Measurements from ENCODE around the gene CECR2.

The CECR2 gene

DNA sequence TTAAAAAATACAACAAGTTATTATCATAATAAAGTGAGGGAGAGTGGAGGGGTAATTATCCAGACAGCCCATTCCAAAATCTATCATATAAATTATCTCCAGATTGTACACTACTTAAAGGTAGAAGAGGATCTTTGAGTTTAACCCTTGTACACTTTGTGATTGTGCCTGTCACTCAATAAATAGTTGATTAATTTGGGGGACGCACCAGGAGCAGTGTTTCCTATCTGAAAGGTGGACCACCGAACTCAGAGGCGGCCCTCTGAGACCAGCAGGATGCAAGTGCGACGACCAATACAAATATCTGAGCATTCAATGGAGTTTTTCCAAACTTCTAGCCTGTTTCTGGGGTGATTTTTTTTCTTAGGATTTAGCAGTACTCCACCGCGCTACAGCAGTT is 1.1 kb upstream of the CECR2 start:
- DNase-seq (ENCODE audit: low spot score) = no peak

DNA sequence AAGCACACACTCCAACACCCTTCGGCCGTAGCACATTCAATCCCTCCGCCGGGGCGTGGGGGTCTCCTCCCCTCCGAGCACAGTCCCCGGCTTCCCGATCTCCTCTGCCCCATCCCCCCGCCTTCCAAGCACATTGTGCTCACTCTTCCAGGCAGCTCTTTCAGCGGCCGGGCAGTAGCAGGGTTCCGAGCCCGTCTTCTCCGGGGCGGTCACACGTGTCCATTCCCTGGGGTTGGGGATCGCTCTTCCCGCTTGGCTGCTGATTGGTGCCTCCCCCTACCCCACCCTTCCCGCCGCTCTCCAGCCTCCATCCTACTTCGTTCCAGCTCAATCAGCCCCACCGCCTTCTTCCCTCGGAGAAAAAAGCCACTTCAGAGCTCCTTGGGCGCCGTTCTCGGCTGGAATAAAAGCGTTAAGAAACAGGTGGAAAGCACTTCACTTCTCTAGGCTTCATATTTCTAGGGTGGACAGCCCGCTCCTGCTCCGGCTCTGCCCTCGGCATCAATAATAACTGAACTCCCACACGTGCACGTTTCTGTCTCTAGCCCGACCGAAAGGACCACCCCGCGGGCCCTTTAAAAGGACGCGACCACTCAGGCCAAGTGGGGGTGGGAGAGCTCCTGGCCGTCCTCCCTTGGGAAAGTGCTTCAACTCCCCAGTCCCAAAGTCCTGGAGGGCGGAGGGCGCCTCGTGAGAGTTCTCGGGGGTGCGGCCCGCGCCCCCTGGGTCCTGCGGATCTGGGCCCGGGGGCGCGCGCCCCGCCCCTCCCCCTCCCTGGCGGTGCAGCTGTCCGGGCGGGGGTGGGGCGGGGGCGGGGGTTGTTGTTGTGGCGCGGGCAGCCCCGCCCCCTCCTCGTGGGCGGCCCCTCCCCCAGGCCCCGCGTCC is 464 bp upstream of the CECR2 start:
- peak; percentile 77 for DNase-seq (ENCODE audit: low spot score)

DNA sequence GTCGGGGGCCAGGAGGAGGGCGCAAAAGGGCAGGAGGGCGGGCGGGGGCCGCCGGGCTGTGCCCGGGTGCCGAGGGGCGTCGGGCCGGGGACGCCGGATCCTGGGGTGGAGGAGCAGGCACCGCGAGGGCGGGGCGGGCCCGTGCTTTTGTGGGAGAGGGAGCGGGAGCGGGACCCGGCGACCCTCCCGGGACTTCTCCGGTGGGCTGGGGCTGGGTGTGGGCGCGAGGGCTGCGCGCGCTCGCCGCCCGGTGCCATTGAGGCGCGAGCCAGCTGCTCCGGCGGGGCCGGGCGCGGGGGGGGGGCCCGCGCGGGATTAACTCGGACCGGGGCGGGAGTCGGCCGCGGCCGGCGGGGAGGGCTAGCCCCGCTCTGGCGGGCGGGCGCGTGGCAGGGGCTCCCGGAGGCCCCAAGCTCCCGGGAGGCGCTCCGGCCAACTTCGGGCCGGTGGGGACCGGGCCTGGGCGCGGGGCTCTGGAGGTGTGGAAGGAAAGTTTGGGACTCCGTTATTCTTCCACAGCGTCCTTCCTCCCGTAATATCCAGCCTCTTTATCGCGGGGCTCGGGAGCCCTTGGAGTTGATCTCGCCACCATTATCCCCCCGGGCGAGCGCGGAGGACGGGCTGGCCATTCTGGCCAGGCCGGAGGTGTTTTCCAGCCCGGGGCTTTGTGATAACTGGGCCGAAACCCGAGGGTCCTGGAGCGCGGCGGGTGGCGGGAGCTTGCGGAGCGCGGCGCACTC is 936 bp downstream of the CECR2 start:
- DNase-seq (ENCODE audit: low spot score) = peak; percentile 58

DNA sequence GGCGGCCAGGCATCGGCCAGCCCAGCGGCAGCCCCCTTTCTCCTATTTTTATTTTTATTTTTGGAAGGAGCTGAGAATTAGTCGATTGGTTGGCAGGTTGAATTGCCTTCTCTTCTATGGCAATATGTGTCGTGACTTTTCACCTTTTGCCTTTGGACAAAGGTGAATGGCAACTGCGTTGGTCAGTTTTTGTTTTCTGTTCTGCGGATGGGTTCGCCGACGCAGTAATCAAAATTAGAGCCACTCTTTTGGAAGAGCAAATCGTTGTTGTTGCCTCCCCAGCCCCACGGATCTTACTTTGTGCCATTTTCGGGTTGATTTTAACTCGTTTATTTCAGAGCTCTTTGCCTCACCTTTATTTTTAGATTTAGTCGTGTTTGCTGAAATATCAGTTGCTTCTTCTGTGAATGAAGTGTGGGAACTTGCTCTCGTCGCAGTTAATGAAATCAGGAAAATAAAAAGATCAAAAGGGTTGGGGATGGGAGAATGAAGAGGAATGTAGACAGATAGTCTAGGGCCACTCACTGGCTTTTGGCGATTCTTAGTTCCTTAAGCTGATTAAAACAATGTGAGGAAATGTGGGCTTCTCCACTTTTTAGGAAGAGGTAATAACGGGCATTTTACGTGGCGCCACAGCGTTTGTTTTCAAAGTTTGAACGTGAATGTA is 1.6 kb downstream of the CECR2 start:
- DNase-seq (ENCODE audit: low spot score) = no peak

DNA sequence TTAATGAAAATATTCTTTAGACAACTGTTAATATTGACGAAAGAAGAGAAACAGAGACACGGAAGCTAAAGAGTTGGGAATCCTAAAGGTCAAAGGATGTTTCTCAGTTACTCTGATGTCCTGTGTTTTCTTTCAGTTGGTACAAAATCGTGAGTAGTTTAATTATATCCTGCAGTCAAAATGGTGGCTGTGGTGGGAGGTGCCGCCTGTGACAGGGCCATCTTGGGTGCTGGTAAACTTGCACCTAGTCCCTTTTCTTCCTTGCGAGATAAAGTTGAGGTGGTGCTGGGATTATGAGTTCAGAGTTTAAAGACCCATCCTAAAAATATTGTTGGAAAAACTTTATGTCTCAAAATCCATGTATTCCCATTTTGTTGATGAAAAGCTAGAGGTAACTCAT is 2.2 kb downstream of the CECR2 start:
- no peak for DNase-seq (ENCODE audit: low spot score)

DNA sequence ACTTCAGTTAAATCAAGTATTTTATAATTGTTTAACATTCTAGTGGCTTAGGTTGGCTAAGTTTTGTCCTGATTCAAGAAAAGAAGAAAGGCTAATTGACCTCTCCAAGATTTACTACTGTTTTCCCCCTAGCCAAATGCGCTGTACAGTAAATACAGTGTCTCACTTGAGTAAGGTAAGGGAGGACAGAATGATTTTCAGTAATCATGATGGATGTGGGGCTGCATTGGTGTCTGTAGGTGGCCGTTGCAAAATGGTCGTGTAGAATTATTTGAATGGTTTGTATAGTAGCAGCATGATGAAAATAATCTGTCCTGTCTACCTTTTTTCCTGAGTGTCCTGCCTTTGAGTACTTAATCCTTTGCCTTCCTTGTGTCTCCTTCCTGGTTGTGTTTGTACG is 4.6 kb downstream of the CECR2 start:
- no peak for DNase-seq (ENCODE audit: low spot score)

DNA sequence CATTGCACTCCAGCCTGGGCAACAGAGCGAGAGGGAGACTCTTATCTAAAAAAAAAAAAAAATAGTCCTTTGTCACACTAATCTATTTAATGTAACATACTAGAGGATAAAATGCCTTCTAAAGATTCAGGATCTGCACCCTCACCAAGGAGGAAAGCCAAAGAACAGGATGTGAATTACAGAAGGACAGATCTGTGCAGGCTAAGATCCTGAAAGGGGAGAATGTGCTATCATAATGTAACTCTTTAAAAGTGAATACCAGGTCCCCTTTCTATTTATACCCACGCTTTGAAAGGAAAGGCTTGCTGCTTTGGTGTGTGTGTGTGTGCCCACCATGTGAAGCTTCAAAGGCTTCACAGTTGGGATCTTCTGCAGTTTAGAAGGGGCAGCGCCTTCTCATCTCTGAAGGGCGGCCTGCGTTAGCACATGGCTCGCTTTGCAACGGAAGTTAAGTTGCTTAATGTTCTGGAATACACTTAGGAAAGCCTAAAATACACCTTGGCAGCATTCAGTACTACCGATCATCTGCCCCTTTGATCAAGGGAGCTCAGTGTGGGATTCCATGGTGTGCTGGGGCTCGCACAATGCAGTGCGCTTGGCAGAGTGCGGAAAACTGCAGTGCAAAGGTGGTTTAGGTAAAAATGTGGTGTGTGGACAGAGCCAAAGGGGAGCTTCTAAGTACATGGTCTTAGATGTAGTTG is 6.8 kb downstream of the CECR2 start:
- no peak for DNase-seq (ENCODE audit: low spot score)

DNA sequence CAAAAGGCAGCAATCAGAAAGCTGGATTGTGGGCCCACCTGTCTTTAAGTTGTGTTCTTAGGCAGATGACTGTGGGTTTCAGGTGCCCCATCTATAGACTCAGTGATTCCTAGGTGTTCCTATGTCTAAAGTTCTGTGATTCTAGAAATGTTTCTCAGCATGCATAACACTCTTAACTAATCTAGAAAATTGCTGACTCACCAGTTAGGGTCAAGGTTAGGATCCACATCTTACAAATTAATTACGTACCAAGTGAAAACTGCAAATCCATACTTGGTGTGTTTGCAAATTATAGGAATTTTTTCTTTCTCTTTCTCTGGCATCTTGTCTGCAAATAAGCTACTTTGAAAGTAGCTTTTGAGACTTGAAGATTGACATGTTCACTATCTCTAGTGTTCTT is 7.7 kb downstream of the CECR2 start:
- no peak for DNase-seq (ENCODE audit: low spot score)

DNA sequence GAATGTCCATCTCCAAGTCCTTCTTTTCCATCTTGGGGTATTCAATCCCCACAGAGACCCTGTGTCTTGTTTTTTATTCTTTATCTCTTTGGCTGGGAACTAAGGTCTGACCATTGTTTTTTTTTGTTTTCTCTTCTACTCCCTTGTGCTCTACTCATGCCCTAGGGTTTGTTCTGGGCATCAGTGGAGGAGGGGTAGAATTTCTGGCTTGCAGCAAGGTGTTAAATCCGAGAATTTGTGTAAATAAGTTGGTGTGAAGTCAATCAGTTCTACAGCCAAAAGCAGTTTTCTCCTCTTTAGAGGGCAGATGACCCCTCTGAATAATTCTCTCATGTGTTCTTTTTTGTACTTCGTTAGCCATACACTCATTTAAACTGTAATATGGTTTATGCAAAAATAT is 10.7 kb downstream of the CECR2 start:
- DNase-seq (ENCODE audit: low spot score) = no peak

DNA sequence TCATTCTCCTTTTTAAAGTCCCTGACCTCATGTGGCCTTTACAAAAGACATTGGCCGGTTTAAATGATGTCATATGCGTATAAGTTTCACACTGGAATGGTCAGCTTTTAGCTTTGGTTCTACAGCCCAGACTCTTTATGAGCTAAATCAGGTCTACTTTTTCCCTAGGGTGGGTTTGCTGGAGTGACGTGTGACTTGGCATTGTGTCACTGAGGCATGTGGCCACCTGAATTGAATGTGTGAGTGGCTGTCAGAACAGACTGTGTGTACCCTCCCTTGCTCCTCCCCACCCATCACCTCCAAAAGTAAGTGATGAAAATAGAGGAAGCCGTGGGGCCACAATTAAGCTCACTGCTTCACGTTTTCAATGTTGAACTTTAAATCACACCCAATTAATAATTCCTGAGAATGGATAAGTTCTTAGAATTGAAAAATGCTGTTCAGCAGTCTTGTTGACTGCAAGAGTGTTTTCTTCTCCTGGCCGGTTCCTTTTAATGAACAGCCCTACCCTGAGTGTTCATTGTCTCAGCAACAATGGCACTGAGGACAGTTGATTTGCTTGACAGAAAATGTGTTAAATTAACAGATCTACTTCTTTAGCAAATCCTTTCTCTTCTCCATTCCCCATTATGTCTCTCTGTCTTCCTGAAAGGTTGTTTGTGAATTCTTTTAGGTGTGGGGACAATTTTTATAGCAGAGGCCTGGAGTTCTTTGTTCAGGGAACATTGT is 11.3 kb downstream of the CECR2 start:
- no peak for DNase-seq (ENCODE audit: low spot score)

DNA sequence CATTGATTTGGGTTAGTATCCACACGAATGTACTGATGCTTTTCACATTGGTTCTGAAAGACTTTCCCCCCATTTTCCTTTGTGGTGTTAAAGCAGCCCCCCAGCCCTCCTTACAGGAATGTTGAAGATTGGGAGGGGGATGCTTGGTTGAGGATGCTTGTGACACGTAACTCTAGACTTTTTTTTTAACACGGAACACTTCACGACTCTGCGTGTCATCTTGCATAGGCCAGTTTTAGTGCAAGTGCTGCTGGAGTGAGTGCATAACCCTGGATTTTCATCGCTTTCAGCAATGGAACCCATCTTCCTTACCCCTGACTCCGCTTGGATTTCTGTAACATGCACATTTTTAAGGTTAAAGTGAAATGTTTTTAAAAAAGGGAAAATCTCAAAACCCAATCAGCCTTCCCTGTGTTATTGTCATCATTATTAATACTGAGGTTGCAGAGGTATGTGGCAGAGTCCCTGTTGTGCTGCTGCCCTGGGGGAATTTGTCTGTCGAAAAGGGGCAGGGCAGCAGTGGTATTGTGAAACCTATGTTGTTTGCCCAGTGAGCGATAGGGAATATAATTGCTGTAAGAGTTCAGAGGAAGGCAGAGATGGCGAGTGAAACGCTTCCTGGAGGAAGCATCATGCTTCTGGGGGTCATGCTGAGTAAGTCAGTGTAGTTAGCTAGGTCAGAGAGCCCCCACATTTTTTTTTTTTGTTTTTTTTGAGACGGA is 12.1 kb downstream of the CECR2 start:
- no peak for DNase-seq (ENCODE audit: low spot score)

DNA sequence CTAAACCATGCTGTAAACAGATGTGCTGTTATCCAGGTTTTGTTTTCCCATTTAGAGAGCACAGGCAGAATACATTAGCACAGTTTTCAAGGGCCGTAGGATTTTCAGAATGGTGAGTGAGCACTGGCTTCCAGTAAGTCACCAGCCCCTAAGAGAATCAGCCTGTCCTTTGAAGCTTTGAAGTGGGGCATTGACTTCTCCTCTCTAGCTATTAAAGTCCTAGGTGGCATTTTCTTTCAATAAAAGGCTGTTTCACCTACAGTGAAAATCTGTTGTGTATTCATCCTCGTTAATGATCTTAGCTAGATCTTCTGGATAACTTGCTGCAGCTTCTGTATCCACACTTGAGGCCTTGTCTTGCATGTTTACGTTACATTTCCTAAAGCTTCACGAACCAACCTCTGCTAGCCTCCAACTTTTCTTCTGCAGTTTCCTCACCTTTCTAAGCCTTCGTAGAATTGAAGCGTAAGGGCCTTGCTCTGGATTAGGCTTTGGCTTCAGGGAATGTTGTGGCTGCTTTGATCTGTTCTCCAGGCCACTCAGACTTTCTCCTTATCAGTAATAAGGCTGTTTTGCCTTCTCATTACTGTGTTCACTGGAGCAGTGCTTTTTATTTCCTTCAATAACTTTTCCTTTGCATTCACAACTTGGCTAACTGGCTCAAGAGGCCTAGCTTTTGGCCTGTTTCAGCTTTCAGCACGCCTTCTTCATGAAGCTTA is 15.5 kb downstream of the CECR2 start:
- DNase-seq (ENCODE audit: low spot score) = no peak

DNA sequence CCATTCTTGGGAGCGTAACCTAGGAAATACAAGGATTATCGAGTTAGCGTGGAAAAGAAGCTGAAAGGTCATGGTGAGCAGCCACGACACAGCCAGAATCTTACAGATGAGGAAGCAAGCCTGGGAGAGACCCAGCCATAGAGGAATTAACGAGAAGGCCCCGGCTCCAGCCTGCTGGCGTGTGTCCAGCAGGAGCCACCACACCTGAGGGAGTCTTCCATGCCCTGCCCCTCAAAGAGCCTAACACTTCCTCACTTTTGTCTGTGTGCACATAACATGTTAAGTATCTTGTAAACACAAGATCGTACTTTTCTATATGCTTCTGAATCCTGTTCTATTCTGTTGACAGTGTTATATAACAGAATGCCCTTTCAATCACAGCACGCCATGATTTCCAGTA is 18.1 kb downstream of the CECR2 start:
- DNase-seq (ENCODE audit: low spot score) = no peak

DNA sequence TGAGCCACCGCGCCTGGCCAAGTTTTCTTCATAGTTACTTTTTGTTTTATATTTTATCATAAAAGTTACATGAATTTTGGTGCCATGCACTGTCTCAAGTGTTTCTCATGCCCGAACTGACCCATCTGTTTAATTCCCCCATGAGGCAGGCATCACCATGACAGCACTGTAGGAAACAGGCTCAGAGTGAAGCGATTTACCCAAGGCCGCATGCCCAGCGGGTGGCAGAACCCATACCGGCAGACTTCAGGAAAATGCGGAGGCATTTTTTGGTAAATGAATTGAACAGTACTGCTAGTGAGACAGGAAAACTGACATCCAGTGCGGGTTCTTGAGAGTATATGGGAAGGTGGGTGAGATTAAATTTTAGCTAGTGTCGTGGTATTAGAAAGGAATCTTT is 19.0 kb downstream of the CECR2 start:
- no peak for DNase-seq (ENCODE audit: low spot score)

DNA sequence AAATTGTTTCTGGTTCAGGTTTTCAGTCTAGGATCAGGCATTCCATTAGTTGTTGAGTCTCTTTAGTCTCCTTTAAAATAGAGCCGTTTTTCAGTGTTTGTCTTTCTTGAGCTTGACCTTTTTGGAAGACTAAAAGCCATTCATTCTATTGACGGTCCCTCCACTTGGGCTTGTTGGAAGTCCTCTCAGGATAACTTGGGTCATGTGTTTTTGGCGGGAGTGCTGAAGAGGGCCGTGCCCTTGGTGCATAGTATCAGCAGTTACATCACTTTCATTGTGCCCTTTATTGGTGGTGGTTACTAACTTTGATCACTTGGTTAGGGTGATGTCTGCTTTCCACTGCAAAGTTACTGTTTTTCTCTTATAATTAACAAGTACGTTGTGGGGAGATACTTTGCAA is 20.8 kb downstream of the CECR2 start:
- DNase-seq (ENCODE audit: low spot score) = no peak

DNA sequence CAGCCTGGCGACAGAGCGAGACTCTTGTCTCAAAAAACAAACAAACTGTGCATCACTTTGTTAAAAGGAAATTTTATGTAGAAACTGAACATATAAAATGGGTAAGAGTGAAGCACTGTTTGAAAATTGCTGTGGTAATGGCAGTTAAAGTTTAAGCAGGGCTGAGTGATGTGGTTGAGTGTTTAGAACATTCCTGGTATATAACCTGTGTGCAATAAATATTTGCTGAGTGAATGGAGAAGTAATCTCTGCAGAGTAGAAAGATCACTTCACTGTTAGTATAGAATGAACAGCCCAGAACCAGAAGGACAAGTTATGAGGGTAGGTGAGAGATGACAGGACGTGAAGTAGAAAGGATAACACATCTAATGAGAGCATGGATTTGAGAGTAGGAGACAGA is 27.3 kb downstream of the CECR2 start:
- DNase-seq (ENCODE audit: low spot score) = no peak

DNA sequence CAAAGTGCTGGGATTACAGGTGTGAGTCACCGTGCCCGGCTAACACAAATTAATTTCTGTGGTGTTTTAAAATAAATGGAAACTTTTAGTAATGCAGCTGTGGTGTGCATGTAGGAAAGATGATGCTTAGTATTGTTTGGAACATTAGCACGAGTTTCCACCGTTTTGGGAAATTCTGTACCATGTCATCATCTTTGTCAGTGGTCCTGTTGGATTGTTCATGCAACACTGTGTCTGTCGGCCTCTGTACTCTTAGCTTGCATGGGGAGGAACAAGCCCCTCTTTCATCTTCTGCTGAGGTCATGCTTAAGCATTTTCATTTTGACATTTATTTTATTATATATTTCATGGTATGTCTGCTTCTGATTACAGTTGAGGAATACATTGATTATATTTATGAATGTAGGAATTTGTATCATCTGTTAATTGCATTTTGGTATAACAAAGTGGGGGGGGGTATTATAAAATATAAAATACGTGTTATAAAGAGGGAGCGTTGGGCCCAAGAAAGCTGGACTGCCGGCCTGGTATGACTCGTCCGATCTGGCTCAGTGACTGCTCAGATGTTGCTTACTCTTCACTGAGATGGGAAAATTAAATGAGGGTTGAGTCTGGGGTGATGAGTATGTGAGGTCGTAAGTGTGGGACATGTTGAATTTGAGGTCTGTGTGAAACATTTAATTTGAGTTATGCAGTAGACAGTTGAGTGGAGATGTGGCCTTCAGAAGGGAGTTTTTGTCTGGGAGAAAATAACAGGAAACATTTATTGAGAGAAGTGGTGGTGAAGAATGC is 28.7 kb downstream of the CECR2 start:
- DNase-seq (ENCODE audit: low spot score) = no peak

DNA sequence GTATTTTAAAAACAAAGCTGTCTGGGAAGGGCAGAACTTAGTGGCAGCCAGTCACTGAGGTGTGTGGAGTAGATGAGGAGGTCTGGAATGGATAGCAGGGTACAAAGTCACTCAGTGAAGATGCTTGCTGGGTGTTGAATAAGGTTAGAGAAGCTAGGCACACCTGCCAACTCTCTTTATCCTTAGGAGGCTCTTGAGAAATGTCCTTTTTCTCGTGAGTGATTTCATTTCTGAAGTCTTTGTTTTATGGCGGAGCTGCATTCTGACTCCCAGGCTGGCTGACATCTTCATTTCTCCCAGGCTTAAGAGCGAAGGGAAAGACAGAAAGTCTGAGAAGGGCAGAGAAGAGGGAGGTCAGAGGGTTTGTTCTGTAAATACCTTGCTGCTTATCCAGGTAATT is 31.0 kb downstream of the CECR2 start:
- no peak for DNase-seq (ENCODE audit: low spot score)

DNA sequence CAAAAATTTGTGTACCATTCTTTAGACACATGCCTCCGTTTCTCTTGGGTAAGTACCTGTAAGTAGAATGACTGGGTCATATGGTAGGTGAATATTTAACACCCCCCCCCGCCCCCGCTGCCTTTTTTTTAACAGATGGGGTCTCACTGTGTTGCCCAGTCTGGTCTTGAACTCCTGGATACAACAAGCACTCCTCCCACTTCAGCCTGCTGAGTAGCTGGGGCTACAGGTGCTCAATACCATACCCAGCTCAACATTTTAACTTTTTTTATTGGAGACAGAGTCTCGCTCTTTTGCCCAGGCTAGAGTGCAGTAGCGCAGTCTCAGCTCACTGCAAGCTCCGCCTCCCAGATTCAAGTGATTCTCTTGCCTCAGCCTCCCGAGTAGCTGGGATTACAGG is 32.5 kb downstream of the CECR2 start:
- DNase-seq (ENCODE audit: low spot score) = no peak

DNA sequence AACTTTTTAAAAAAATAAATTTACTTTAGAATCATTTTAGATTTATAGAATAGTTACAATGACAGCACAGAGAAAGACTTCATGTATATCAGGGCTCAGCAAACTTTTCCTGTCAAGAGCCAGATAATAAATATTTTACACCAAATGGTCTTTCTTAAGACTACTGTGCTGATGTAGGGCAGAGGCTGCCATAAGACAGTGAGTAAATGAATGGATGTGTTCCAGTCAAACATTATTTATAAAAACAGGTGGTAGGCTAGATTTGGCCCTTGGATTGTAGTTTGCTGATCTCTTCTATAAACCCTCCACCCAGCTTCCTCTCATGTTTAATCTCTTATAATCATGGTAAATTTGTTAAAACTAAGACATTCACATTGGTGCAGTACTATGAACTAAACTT is 33.0 kb downstream of the CECR2 start:
- DNase-seq (ENCODE audit: low spot score) = no peak

All from globus pallidus (tissue), 1 donor.